GM21526 (cell line): ENCODE data around the gene IVD.
A peak's percentile ranks its signal among the peaks of the same experiment; 100 is the strongest.

Experiments used
- ATAC-seq: cut with Tn5 transposase; IDR thresholded peaks from one replicate; pipeline ENCODE4 v1.9.1; 2021; ENCODE audit warnings: moderate library complexity; ENCODE audit not compliant: unreplicated experiment, low FRiP score

Gene IVD

GRCh38 chr15:40405501-40406381 is at the start of gene IVD:
TSS of gene IVD (plus strand) at chr15:40405795. CDS start at chr15:40405828, 33 bp downstream.
- peak; percentile 68 for ATAC-seq

- ATAC-seq, result no peak
These were observed 49.5 kb upstream of the IVD start for GRCh38 chr15:40355976-40356585.

- ATAC-seq, result no peak
These were observed 48.3 kb upstream of the IVD start for GRCh38 chr15:40357246-40357645.

GRCh38 chr15:40357723-40358470 is 47.7 kb upstream of the IVD start, which contains the start of gene DISP2:
TSS of gene DISP2 (plus strand) at chr15:40358219. CDS start at chr15:40358322, 103 bp downstream.
- peak; percentile 66 for ATAC-seq

- no peak for ATAC-seq
These were observed 46.9 kb upstream of the IVD start for GRCh38 chr15:40358471-40359353.

GRCh38 chr15:40360015-40360414 is 45.6 kb upstream of the IVD start:
- no peak for ATAC-seq

GRCh38 chr15:40361640-40362039 is 44.0 kb upstream of the IVD start:
- ATAC-seq, result no peak

- no peak for ATAC-seq
These were observed 42.0 kb upstream of the IVD start for GRCh38 chr15:40363611-40364010.

- no peak for ATAC-seq
These were observed 41.3 kb upstream of the IVD start for GRCh38 chr15:40364251-40364650.

GRCh38 chr15:40365016-40365415 is 40.6 kb upstream of the IVD start:
- no peak for ATAC-seq

GRCh38 chr15:40365624-40366456 is 39.8 kb upstream of the IVD start:
- ATAC-seq, result no peak

- no peak for ATAC-seq
These were observed 38.9 kb upstream of the IVD start for GRCh38 chr15:40366457-40367370.

GRCh38 chr15:40367371-40367685 is 38.3 kb upstream of the IVD start:
- ATAC-seq, result no peak

- peak; percentile 66 for ATAC-seq
These were observed 37.6 kb upstream of the IVD start for GRCh38 chr15:40367686-40368611.

GRCh38 chr15:40368719-40369473 is 36.7 kb upstream of the IVD start:
- ATAC-seq, result no peak

GRCh38 chr15:40369474-40369869 is 36.1 kb upstream of the IVD start:
- no peak for ATAC-seq

- ATAC-seq, result no peak
These were observed 35.6 kb upstream of the IVD start for GRCh38 chr15:40369971-40370370.
